ENCODE measurements around the gene SIN3B. TPM values are rescaled to one million over a fixed set of nuclear protein-coding genes. Genes with fewer than 3 reads are reported as not detected.

Gene SIN3B
- polyA plus RNA-seq, 1 of the 3 experiments (the other 2 are of a cell fraction), result 29.7 TPM

DNA sequence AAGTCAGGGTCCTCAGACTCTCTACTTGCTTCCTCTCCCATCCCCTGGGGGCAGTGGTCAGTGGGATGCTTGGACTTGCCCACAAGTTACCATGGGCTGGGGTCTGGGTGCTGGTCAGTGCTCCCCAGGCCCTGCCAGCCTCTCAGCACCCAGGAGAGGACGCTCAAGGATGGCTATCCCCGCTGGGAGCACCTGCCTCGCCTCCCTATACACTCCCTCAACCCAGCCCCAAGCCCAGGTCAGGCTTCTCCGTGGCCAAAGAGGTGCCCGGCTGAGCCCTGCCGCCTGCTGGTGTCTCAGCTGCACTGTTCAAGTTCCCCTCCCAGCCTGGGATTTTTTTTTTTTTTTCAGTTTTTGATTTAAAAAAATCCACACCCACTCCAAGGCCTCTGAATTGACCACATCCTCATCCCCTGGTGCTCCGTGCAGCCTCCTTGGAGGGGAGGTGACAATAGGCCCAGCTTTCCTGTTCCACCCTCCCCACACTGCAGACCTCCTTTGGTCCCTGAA, 70.4 kb downstream of the SIN3B start (continued):
- TF ChIP-seq EP300 (IDR thresholded peaks at IDR 0.05; ENCODE audit: borderline replicate concordance in 1 of 2, low read depth in 1 of 2, low read length in 1 of 2), result no peak
- no peak for TF ChIP-seq MEF2A (IDR thresholded peaks at IDR 0.05; ENCODE audit: borderline replicate concordance, low read depth)
- peak; percentile 50 for TF ChIP-seq SMC3 (IDR thresholded peaks at IDR 0.05; ENCODE audit: low read depth, low read length)
- no peak for TF ChIP-seq TCF12 (IDR thresholded peaks at IDR 0.05)
- TF ChIP-seq TAF1 (IDR thresholded peaks at IDR 0.05; ENCODE audit: borderline replicate concordance, low read depth, low read length), result no peak
- TF ChIP-seq, protein P1, sequence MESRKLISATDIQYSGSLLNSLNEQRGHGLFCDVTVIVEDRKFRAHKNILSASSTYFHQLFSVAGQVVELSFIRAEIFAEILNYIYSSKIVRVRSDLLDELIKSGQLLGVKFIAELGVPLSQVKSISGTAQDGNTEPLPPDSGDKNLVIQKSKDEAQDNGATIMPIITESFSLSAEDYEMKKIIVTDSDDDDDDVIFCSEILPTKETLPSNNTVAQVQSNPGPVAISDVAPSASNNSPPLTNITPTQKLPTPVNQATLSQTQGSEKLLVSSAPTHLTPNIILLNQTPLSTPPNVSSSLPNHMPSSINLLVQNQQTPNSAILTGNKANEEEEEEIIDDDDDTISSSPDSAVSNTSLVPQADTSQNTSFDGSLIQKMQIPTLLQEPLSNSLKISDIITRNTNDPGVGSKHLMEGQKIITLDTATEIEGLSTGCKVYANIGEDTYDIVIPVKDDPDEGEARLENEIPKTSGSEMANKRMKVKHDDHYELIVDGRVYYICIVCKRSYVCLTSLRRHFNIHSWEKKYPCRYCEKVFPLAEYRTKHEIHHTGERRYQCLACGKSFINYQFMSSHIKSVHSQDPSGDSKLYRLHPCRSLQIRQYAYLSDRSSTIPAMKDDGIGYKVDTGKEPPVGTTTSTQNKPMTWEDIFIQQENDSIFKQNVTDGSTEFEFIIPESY (IDR thresholded peaks at IDR 0.05; ENCODE audit: borderline replicate concordance, low read depth), result no peak
- TF ChIP-seq SIN3A (IDR thresholded peaks at IDR 0.05; ENCODE audit: borderline replicate concordance, low read depth, low read length), result no peak
- TF ChIP-seq, protein P2, sequence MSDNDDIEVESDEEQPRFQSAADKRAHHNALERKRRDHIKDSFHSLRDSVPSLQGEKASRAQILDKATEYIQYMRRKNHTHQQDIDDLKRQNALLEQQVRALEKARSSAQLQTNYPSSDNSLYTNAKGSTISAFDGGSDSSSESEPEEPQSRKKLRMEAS (IDR thresholded peaks at IDR 0.05; ENCODE audit: low read depth), result no peak
- TF ChIP-seq ELF1 (IDR thresholded peaks at IDR 0.05), result no peak

DNA sequence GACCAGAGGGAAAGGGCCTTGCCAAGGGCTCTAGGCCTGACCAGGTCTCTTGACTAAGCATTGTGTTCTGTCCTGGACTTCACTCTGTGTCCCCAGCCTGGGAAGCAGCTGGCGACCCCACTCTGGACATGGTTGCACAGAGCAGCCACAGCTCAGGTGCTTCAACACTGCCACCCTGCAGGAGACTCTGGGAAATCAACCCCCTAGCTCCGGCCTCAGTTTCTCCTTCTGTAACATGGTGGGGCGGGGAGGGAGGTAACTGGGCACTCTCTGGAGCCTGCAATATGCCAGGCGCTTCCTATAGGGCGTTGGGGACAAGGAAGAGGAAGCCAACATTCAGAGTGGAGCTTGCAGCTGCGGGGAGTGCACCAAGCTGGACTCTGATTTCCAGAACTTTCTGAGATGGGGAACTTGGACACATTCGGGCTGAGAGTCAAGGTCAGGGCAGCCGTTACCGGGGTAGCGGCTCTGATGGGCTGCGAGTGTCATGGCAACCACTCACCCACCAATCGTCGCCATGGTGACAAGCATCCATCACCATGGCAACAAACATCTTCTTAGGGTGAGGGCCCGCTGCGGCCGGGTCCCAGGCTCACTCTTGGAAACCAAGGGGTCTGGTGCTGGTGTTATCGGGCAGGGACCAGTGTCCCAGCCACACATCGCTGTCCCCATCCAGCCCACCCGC, 72.4 kb downstream of the SIN3B start:
- ChIA-PET POLR2A (no interaction called here), CTCF (interaction anchor here (1.2 kb wide), 1 partner anchor 129 kb away, joined by 3 read pairs; no protein-coding TSS in a partner anchor)
- no peaks in the 10 kb centered on the region for H4K20me1 ChIP-seq (ENCODE audit: insufficient read depth)
- TF ChIP-seq, protein P3, sequence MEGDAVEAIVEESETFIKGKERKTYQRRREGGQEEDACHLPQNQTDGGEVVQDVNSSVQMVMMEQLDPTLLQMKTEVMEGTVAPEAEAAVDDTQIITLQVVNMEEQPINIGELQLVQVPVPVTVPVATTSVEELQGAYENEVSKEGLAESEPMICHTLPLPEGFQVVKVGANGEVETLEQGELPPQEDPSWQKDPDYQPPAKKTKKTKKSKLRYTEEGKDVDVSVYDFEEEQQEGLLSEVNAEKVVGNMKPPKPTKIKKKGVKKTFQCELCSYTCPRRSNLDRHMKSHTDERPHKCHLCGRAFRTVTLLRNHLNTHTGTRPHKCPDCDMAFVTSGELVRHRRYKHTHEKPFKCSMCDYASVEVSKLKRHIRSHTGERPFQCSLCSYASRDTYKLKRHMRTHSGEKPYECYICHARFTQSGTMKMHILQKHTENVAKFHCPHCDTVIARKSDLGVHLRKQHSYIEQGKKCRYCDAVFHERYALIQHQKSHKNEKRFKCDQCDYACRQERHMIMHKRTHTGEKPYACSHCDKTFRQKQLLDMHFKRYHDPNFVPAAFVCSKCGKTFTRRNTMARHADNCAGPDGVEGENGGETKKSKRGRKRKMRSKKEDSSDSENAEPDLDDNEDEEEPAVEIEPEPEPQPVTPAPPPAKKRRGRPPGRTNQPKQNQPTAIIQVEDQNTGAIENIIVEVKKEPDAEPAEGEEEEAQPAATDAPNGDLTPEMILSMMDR (IDR thresholded peaks at IDR 0.05), result no peak
- H3K9ac ChIP-seq, result no peak overlapping the region
- WGBS (ENCODE audit: low lambda C conversion rate), result 27% methylated on average over 8 of the region's 19 CpGs
- H3K27ac ChIP-seq (ENCODE audit: low read depth in 2 of 2, low read length in 1 of 2), result no peak overlapping the region
- H3K9me3 ChIP-seq, result no peaks in the 10 kb centered on the region
- no peaks in the 10 kb centered on the region for H3K9me2 ChIP-seq
- H3K4me1 ChIP-seq (ENCODE audit: control insufficient read depth in 1 of 2, insufficient read depth in 2 of 2, low read depth in 1 of 2, low read length in 1 of 2), result no peaks in the 10 kb centered on the region
- no peak overlapping the region for H2AFZ ChIP-seq (ENCODE audit: low read depth)
- no peak overlapping the region for H3K4me3 ChIP-seq (ENCODE audit: low read depth in 2 of 2, low read length in 1 of 2)
- DNase-seq, result peak; percentile 51
- H3K27me3 ChIP-seq (ENCODE audit: insufficient read depth), result peaks cover 12% of the 10 kb centered on the region; the same call in 1 of the 2 replicates
- H3K36me3 ChIP-seq (replicated peaks in 1 of 2; ENCODE audit: control insufficient read depth in 1 of 2, insufficient read depth in 2 of 2, low read length in 1 of 2), result no peaks in the 10 kb centered on the region
- H3K4me2 ChIP-seq, result no peak overlapping the region
- no peaks in the 10 kb centered on the region for H3K79me2 ChIP-seq (ENCODE audit: insufficient read depth)
- H3F3A ChIP-seq (replicated peaks; ENCODE audit: insufficient read depth), result no peaks in the 10 kb centered on the region

DNA sequence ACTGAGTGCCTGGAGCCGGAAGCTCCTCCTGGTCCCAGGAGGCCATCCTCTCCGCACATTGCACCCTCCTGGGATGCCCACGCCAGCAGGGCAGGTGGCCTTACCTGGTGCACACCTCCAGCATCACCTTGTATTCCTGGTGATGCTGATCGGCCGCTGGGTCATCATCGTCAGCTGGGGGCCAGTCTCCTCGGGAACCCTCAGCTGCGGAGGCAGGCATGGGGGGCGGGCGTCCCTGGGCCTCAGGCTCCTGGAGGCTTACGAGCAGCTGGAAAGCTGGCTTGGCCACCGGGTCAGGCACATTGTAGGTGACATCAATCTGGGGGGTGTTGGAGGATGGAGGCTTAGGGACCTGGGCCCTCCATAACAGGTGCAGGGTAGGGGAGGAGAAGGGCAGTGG, 73.3 kb downstream of the SIN3B start:
- Histone ChIP-seq H3K4me1 (ENCODE audit: control insufficient read depth in 1 of 2, insufficient read depth in 2 of 2, low read depth in 1 of 2, low read length in 1 of 2) (no peaks in the 10 kb centered on the region), H3K9ac (no peak overlapping the region), H3K9me3 (no peaks in the 10 kb centered on the region), H4K20me1 (ENCODE audit: insufficient read depth) (no peaks in the 10 kb centered on the region), H3K9me2 (no peaks in the 10 kb centered on the region), H2AFZ (ENCODE audit: low read depth) (no peak overlapping the region), H3K4me2 (no peak overlapping the region), H3K36me3 (replicated peaks in 1 of 2; ENCODE audit: control insufficient read depth in 1 of 2, insufficient read depth in 2 of 2, low read length in 1 of 2) (no peaks in the 10 kb centered on the region), H3F3A (replicated peaks; ENCODE audit: insufficient read depth) (no peaks in the 10 kb centered on the region), H3K4me3 (ENCODE audit: low read depth in 2 of 2, low read length in 1 of 2) (no peak overlapping the region), H3K27ac (ENCODE audit: low read depth in 2 of 2, low read length in 1 of 2) (no peak overlapping the region), H3K27me3 (ENCODE audit: insufficient read depth) (peaks cover 12% of the 10 kb centered on the region; the same call in 1 of the 2 replicates), H3K79me2 (ENCODE audit: insufficient read depth) (no peaks in the 10 kb centered on the region)
- CTCF ChIA-PET, result no interaction called here
- POLR2A ChIA-PET, result no interaction called here
- WGBS (ENCODE audit: low lambda C conversion rate), result 77% methylated on average over 7 of the region's 12 CpGs
- DNase-seq, result no peak
- TF ChIP-seq RCOR1 (IDR thresholded peaks at IDR 0.05; ENCODE audit: low read length) (no peak), MEF2A (IDR thresholded peaks at IDR 0.05; ENCODE audit: borderline replicate concordance, low read depth) (no peak), TEAD4 (IDR thresholded peaks at IDR 0.05; ENCODE audit: borderline replicate concordance, insufficient read depth) (no peak), MXI1 (IDR thresholded peaks at IDR 0.05; ENCODE audit: low read depth, low read length) (no peak), RXRA (IDR thresholded peaks at IDR 0.05; ENCODE audit: borderline replicate concordance, low read depth) (no peak), JUND (IDR thresholded peaks at IDR 0.05) (no peak)
- TF ChIP-seq, protein P4, sequence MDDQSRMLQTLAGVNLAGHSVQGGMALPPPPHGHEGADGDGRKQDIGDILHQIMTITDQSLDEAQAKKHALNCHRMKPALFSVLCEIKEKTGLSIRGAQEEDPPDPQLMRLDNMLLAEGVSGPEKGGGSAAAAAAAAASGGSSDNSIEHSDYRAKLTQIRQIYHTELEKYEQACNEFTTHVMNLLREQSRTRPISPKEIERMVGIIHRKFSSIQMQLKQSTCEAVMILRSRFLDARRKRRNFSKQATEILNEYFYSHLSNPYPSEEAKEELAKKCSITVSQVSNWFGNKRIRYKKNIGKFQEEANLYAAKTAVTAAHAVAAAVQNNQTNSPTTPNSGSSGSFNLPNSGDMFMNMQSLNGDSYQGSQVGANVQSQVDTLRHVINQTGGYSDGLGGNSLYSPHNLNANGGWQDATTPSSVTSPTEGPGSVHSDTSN (IDR thresholded peaks at IDR 0.05), result no peak
- TF ChIP-seq, protein P1 (IDR thresholded peaks at IDR 0.05; ENCODE audit: borderline replicate concordance, low read depth), result no peak
- TF ChIP-seq, protein P5, sequence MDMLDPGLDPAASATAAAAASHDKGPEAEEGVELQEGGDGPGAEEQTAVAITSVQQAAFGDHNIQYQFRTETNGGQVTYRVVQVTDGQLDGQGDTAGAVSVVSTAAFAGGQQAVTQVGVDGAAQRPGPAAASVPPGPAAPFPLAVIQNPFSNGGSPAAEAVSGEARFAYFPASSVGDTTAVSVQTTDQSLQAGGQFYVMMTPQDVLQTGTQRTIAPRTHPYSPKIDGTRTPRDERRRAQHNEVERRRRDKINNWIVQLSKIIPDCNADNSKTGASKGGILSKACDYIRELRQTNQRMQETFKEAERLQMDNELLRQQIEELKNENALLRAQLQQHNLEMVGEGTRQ (IDR thresholded peaks at IDR 0.05; ENCODE audit: borderline replicate concordance, low read depth, low read length), result no peak

Data from SK-N-SH (cell line).